ENCODE data around the gene RNF169.
"Not testable (repeated sequence)": the region's sequence is repeated elsewhere in the genome, so short reads cannot be mapped to it uniquely, and the experiment has no call there.

The RNF169 gene

GRCh38 chr11:74729397-74729796, 19.3 kb upstream of the RNF169 start:
- in situ Hi-C loops (cut with MboI; ENCODE audit: low sequenced_read_pairs): no loop called here

- in situ Hi-C loops (cut with MboI; ENCODE audit: low sequenced_read_pairs): no loop called here
These were observed 17.9 kb upstream of the RNF169 start for GRCh38 chr11:74730571-74731260.

GRCh38 chr11:74731301-74732094, 17.2 kb upstream of the RNF169 start, which contains the start of gene CHRDL2:
Gene CHRDL2 (minus strand): TSS chr11:74731426. CDS start chr11:74730888, 538 bp downstream.
- in situ Hi-C loops (cut with MboI; ENCODE audit: low sequenced_read_pairs): no loop called here

GRCh38 chr11:74734559-74734925, 14.1 kb upstream of the RNF169 start:
- in situ Hi-C loops (cut with MboI; ENCODE audit: low sequenced_read_pairs): no loop called here

GRCh38 chr11:74735365-74735928, 13.2 kb upstream of the RNF169 start:
- in situ Hi-C loops (cut with MboI; ENCODE audit: low sequenced_read_pairs): no loop called here

GRCh38 chr11:74736031-74736430, 12.6 kb upstream of the RNF169 start:
- in situ Hi-C loops (cut with MboI; ENCODE audit: low sequenced_read_pairs): no loop called here

- in situ Hi-C loops (cut with MboI; ENCODE audit: low sequenced_read_pairs): no loop called here
These were observed 8.9 kb upstream of the RNF169 start for GRCh38 chr11:74739546-74740270.

- in situ Hi-C loops (cut with MboI; ENCODE audit: low sequenced_read_pairs): no loop called here
These were observed 6.6 kb upstream of the RNF169 start for GRCh38 chr11:74742070-74742469.

- in situ Hi-C loops (cut with MboI; ENCODE audit: low sequenced_read_pairs): no loop called here
These were observed 5.0 kb upstream of the RNF169 start for GRCh38 chr11:74743640-74744039.

- in situ Hi-C loops (cut with MboI; ENCODE audit: low sequenced_read_pairs): no loop called here
These were observed 4.4 kb upstream of the RNF169 start for GRCh38 chr11:74744277-74744676.

- in situ Hi-C loops (cut with MboI; ENCODE audit: low sequenced_read_pairs): no loop called here
These were observed 1.8 kb upstream of the RNF169 start for GRCh38 chr11:74746868-74747267.

- in situ Hi-C loops (cut with MboI; ENCODE audit: low sequenced_read_pairs): no loop called here
These were observed 697 bp downstream of the RNF169 start for GRCh38 chr11:74749127-74749964.

- in situ Hi-C loops (cut with MboI; ENCODE audit: low sequenced_read_pairs): no loop called here
These were observed 1.3 kb downstream of the RNF169 start for GRCh38 chr11:74749965-74750296.

- in situ Hi-C loops (cut with MboI; ENCODE audit: low sequenced_read_pairs): not testable (repeated sequence)
These were observed 1.9 kb downstream of the RNF169 start for GRCh38 chr11:74750598-74750997.

- in situ Hi-C loops (cut with MboI; ENCODE audit: low sequenced_read_pairs): no loop called here
These were observed 2.7 kb downstream of the RNF169 start for GRCh38 chr11:74751303-74751702.

GRCh38 chr11:74754507-74755252, 6.0 kb downstream of the RNF169 start:
- in situ Hi-C loops (cut with MboI; ENCODE audit: low sequenced_read_pairs): no loop called here

- in situ Hi-C loops (cut with MboI; ENCODE audit: low sequenced_read_pairs): no loop called here
These were observed 6.8 kb downstream of the RNF169 start for GRCh38 chr11:74755395-74755995.

- in situ Hi-C loops (cut with MboI; ENCODE audit: low sequenced_read_pairs): no loop called here
These were observed 7.9 kb downstream of the RNF169 start for GRCh38 chr11:74756571-74756970.

GRCh38 chr11:74766905-74767304, 18.3 kb downstream of the RNF169 start:
- in situ Hi-C loops (cut with MboI; ENCODE audit: low sequenced_read_pairs): no loop called here
